Stimulated activated CD8-positive, alpha-beta memory T cell treated with anti-CD3 and anti-CD28 coated beads, Interleukin-7, amount 100 ng/mL, for 4 hours (primary cell): ENCODE data around the gene GRM2.

Experiments used
- DNase-seq, 2 donors: peaks; one replicate each; pipeline ENCODE4 v3.0.0-alpha.2; 2020; ENCODE audit warnings: low read depth in 2 of 2

The GRM2 gene

DNA sequence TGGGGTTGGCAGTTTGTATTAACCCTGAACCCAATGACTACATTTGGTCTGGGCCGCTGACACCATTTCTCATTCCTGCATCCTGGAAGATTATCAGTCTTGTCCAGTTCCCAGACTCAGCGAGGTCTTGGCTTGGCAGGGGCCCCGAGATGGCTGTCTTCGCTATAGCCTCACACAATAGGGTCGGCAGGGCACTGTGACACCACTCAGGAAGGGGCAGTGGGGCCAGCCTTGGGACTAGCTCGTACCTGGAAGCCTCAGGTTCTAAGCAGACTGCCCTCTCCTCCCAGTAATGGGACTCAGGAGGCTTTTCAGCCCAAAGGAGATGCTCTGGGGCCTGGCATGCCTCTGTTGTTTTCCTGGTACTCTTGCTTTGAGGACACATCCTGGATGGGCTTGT is 26.7 kb upstream of the GRM2 start:
- DNase-seq, result no peak

- no peak for DNase-seq
These were observed 26.1 kb upstream of the GRM2 start for GRCh38 chr3:51680663-51681230.

DNA sequence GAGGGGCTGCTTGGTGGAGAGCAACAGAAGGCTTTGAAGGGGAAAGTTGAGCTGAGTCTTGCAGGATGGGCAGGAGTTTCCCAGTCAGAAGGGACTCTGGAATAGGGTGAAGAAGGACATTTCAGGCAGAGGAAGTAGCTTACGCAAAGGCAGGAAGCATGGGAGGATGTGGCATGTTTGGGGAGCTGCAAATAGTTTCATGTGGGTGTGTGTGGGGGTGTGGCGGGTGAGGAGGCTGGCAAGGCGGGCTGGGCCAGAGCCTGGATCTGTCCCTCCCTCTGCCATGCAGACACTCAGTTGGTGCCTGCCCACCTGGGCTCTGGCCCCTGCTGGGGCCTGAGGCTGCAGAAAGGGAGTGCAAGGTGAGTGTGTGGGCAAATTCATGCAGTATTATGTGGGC is 25.4 kb upstream of the GRM2 start:
- peak; percentile 24 to 43 for DNase-seq

- peak; percentile 48 to 69 for DNase-seq
These were observed 24.8 kb upstream of the GRM2 start for GRCh38 chr3:51682079-51682478.

- no peak for DNase-seq
These were observed 24.3 kb upstream of the GRM2 start for GRCh38 chr3:51682526-51682925.

- DNase-seq, result no peak
These were observed 23.3 kb upstream of the GRM2 start for GRCh38 chr3:51683566-51683965.

DNA sequence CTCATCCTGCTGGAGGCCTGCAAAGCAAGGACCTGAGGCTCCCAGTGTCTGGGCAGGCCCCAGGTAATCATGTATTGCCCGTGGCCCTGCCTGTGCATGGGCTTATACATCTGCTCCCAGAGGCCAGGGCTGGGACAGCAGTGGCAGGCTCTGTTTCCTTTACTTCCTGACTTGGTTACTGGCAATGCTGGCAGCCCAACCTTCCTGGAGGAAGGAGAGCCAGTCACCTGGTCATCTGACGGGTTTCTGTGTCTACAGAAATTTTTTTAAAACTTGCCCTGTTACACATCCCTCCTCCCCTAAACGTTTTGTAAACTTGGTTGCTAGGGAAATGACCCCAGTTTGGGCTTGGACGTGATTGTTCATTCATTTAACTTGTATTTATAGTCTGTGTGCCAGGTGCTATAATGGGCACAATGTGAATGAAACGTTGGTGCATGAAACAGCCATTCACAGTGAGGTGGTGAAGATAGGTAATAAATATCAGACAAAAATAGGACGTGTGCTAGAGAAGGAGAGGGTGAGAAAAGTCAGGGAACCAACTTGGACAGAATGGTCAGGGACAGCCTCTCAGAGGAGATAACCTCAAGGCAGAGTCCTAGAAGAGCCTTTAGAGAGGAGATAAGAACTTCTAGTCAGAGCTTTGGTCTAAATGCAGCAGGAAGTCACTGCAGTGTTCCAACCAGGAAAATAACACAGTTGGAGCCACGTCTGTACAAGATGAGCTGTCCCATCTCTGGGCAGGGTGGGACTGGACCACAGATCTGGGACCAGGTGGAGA is 21.7 kb upstream of the GRM2 start:
- DNase-seq, result no peak

DNA sequence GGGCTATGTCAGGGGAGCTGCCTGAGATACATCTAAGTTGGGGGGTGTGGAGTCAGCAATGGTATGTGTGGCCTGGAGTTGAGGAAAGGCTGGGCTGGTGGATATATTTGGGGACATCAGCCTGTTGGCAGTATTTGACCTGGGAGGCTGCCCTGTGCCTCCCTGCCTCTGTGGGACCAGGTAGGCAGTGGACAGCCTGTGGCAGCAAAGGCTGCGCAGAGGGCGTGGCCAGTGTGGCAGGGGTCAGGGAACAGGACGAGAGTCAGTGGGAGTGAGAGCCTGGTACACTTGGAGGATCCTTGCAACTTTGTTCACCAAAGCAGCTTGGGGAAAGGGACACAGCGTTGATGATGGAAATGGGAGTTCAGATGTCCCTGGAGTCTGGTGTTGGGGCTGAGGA is 20.8 kb upstream of the GRM2 start:
- no peak for DNase-seq

DNA sequence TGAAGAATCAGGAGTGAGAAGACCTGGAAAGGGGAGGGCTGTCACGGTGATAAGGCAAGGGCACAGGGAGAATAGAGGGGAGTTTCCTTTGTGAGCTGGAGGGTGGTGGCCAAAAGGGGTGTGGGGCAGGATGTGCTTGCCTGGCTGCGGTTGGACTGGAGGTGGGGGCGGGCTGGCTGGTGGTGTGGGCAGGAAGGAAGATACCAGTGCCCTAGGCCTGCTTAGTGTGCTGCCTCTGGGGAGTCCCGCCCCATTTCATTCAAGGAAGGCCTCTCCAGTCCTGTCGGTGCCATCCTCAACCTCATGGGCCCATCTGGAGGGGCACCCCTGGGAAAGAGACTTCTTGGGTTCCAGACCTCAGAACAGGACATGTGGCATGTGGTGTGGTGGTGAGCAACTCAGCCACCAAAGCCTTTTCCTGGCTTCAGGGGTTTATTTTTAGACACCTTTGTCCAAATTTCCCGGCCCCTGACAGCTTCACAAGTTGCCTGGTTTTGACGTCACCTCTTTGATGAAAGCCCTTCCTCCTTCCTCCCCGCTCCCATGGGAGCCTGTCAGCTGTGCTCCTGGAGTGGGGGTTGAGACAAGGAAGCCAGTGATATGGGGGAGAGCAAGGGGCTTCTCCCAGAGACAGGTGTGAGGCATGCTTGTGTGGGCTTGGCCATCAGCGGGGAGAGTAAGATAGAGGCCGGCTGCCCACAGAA is 20.2 kb upstream of the GRM2 start:
- peak; percentile 74 to 79 for DNase-seq

- DNase-seq, result no peak
These were observed 19.2 kb upstream of the GRM2 start for GRCh38 chr3:51687431-51688205.

DNA sequence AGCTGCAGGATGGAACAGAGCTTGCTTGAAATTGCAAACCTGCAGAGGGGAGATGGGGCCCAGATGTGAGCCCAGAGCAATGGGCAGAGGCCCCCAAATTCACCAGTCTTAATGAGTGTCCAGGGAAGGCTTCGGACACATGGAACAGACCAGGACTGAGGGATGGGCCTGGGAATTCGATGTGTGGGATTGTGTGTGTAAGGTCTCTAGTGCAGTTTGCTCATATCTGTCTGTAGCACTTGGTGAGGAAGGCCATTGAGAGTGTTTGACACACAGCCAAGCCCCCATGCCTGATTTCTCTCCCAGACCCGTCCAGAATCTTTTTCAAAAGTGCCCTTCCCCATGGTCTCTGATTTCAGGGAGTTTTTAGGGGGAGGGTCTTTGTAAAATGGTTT is 18.7 kb upstream of the GRM2 start:
- no peak for DNase-seq

- DNase-seq, result no peak
These were observed 15.8 kb upstream of the GRM2 start for GRCh38 chr3:51691021-51691420.

DNA sequence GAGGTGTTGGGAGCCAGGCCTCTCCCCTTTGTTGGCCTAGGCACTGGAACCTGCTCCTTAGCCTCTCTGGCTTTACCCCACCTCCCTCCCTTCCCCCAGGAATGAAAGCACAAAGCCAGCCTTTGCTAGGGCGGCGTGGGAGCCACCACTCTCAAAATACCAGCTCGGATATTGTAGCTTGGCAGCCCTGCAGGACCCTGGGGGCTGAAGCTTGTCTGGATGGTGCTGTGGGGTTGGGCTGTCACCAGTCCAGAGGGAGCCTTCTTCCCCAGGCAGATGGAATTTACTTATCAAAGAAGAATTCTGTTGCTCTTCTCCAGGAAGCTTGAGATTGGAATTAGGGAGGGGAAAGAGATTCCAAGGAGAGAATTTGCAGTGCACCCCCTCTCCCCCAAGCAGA is 14.9 kb upstream of the GRM2 start:
- DNase-seq, result no peak

DNA sequence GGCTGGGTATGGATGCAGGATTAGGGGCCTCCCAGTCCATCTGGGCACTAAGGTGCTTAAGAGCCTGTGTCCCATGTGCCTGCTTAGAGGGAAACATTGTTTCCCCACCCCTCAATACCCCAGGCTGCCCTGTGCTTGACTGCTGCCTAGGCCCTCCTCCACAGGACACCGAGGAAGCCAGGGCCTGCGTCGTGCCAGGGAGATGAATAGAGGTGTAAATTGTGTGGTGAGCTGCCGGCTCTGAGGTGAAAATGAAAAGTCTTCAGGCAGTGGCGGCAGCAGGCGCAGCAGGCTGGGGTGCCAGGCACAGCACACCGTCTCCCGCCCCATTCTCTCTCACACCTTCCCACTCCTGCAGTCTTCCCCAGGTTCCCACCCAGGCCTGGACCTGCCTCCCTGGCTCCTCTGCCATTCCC is 13.9 kb upstream of the GRM2 start:
- no peak for DNase-seq

DNA sequence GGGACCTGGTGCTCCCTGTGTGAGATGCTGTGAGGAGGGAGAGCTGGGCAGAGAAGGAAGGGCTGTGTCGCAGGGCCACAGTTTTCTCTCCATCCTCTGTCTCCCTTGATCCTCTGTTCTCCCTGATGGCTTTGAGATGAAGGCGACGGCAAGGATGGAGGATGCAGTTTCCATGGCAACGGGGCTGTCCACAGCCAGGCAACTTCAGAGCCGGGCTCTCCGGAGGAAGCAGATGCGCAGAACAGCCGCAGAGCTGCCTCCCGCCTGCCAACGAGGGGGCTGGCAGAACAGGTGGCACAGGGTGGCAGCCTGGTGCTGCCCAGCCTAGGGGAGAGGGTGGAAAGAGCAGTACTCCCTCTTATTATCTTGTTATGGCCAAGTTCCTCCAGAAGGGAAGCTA is 9.9 kb upstream of the GRM2 start:
- DNase-seq, result no peak

- no peak for DNase-seq
These were observed 8.7 kb upstream of the GRM2 start for GRCh38 chr3:51698209-51698608.

DNA sequence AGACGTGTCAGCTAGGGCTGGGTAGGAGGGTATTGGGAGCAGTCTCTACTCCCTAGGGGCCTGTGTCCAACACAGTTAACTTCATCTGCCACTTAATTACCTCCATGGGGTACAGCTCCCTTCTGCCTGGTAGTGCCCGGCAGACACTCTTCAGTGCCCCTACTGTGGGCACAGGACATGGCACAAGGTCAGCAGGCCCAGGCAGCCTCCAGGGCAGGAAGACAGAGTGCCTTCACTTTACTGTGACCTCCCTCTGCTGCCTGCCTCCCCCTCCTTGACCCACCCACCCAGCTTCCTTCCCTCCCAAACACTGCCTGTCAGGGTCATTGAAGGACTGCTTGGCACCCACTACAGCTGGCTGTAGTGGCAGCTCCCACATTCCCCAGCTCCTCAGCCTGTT is 6.5 kb upstream of the GRM2 start:
- DNase-seq, result no peak

DNA sequence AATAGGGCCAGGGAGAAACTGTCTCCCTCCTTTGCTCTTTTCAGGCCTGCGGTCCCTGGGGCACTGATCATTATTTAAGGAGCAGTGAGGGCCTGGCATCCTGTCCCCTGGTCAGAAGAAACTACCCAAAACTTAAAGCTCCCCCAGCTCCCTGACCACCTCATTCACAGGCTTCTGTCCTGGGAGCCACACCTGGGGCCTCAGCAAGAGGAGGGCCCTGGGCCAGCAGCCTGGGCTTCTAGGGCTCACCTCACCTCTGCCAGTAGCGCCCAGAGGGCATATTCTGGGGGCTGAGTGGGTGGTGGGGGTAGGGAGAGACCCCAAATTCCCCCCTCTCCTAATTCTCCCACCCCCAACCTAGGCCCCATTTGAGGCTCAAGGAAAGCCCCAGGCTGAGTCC is 4.7 kb upstream of the GRM2 start:
- no peak for DNase-seq

DNA sequence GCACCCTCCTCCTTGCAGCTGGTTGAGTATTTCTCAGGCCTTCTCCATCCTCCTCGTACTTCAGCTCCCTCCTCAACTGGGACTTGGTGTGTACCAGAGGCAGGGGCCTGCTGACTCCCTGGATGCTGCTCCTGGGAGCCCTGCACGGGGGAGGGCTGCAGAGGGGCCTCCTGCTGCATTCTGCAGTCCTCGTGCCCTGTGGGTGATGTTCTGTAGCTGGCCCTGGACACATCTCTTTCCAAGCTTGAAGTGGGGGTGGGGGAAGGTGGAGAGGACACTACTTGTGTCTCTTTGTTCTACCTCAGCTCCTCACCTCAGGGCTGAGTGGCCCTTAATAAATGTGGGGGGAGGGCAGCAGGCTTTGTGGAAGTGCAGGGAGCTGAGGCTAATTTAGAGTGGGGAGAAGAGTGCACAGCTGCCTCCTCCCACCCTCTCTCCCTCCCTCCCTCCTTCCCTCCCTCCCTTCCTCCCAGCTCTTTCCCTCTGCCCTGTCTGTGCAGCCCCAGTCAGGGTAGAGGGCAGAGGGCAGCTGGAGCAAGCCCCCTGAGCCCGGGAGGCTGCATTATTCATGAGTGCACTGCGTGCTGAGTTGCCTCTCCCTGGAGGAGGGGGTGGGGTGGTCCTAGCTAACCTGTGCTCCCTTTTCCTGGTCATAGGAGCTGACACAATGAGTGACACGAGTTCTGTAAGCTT is 3.7 kb upstream of the GRM2 start:
- no peak for DNase-seq

DNA sequence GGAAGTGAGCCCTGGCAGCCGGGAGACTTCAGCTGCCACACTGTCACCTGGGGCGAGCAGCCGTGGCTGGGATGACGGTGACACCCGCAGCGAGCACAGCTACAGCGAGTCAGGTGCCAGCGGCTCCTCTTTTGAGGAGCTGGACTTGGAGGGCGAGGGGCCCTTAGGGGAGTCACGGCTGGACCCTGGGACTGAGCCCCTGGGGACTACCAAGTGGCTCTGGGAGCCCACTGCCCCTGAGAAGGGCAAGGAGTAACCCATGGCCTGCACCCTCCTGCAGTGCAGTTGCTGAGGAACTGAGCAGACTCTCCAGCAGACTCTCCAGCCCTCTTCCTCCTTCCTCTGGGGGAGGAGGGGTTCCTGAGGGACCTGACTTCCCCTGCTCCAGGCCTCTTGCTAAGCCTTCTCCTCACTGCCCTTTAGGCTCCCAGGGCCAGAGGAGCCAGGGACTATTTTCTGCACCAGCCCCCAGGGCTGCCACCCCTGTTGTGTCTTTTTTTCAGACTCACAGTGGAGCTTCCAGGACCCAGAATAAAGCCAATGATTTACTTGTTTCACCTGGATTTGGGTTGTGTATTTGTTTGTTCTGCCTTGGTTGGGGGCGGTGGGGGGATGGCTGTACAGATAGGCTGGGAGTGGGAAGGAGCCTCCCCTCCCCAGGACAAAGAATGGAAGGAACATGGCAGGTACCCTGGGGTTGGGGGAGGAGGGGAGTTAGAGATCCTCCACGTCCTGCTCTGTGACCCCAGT is 2.9 kb upstream of the GRM2 start:
- DNase-seq, result no peak

- no peak for DNase-seq
These were observed 2.3 kb upstream of the GRM2 start for GRCh38 chr3:51704511-51704950.
